AG04449 (cell line): Measurements from ENCODE around the gene CPT1B.

Experiments used
- CTCF ChIA-PET: fragments of 350-600 bp; formaldehyde crosslinking; extraction: SDS; loops from one replicate; lab custom pipeline; 2021; ENCODE audit warnings: antibody characterized with exemption; lab: Yijun Ruan, JAX
- POLR2A ChIA-PET: fragments of 400-600, 350-600 bp; formaldehyde crosslinking; extraction: SDS; loops from one replicate; lab custom pipeline; 2020; ENCODE audit warnings: antibody characterized with exemption, inconsistent platforms; lab: Yijun Ruan, JAX
- DNase-seq: peaks from one replicate; pipeline ENCODE4 v3.0.0-alpha.2; 2010; ENCODE audit warnings: low read depth, low spot score
- H3K4me3 ChIP-seq: 2 replicates; pipeline ENCODE4 v1.5.1; 2011; ENCODE audit warnings: low read depth, mild to moderate bottlenecking, control low read depth, low read length
- TF ChIP-seq, protein P1 (sequence below): IDR thresholded peaks from one replicate; pipeline ENCODE4 v1.5.1; 2011; ENCODE audit warnings: mild to moderate bottlenecking, moderate library complexity, low read length, control low read depth, inconsistent platforms; ENCODE audit not compliant: insufficient read depth; ENCODE audit errors: missing control alignments

CPT1B gene

DNA sequence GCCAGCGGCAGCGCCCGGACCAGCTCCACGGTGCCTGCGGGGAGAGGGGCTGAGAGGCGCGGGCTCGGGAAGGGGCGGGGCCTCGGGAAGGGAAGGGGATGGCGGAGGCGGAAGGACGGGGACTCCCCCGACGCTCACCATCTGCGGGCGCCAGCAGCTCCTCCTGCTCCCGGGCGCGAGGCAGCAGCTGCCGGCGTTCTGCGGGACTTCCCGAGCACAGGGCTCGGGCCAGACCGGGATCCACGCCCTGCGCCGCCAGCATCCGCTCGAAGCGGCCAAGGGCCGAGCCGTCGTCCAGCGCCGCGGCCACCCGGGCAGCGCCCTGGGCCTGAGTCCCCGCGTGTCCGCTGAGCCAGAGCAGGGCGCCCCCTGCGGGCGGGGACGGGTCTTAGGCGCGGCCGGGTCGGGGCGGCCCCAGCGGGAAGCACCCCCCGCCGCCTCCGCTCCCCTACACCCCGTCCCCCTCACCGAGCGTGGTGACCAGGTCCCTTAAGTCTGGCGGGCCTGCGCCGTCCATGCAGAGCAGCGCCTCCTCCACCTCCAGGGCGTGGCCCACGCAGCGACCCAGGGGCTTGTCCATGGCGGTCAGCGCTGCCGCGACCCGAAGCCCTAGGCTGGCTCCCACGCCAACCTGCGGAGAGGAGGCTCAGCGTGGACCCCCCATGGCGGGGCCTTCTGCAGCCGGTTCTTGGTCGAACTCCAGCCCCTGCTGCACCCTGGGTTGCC lies 52.0 kb downstream of the CPT1B start:
- no peak for DNase-seq
- ChIA-PET POLR2A (interaction anchor here (0.7 to 3.0 kb wide), 14 partner anchors 10 to 221 kb away, joined by 3 to 25 read pairs (median 4); partner anchors contain the start of genes CHKB, KLHDC7B, LMF2 and NCAPH2), CTCF (interaction anchor here (0.7 to 3.3 kb wide), 37 partner anchors 9 to 332 kb away, joined by 3 to 33 read pairs (median 6); partner anchors contain the start of genes ARSA, CHKB, KLHDC7B and LMF2)
- peak overlapping the region; percentile 80 for H3K4me3 ChIP-seq
- TF ChIP-seq, protein P1, sequence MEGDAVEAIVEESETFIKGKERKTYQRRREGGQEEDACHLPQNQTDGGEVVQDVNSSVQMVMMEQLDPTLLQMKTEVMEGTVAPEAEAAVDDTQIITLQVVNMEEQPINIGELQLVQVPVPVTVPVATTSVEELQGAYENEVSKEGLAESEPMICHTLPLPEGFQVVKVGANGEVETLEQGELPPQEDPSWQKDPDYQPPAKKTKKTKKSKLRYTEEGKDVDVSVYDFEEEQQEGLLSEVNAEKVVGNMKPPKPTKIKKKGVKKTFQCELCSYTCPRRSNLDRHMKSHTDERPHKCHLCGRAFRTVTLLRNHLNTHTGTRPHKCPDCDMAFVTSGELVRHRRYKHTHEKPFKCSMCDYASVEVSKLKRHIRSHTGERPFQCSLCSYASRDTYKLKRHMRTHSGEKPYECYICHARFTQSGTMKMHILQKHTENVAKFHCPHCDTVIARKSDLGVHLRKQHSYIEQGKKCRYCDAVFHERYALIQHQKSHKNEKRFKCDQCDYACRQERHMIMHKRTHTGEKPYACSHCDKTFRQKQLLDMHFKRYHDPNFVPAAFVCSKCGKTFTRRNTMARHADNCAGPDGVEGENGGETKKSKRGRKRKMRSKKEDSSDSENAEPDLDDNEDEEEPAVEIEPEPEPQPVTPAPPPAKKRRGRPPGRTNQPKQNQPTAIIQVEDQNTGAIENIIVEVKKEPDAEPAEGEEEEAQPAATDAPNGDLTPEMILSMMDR, result peak; percentile 69

DNA sequence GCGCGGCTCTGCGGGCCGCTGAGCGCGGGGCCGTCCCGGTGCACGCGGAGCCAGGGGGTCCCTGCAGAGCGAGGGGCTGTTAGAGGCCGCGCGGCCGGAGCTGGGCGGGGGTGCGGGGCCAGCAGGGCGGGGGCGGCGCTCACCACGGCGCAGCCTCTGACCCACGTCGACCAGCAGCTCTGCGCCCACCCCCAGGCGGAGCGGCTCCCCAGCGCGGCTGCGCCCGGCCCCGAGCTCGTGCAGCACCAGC lies 52.4 kb downstream of the CPT1B start:
- no peak for DNase-seq
- H3K4me3 ChIP-seq, result peak overlapping the region; percentile 80
- ChIA-PET CTCF (interaction anchor here (0.6 to 2.9 kb wide), 37 partner anchors 9 to 332 kb away, joined by 3 to 33 read pairs (median 5); partner anchors contain the start of genes ARSA, CHKB, KLHDC7B and LMF2), POLR2A (interaction anchor here (0.7 to 3.0 kb wide), 17 partner anchors 10 to 220 kb away, joined by 3 to 25 read pairs (median 4); partner anchors contain the start of genes CHKB, KLHDC7B, LMF2 and MIOX)
- TF ChIP-seq, protein P1, result no peak

DNA sequence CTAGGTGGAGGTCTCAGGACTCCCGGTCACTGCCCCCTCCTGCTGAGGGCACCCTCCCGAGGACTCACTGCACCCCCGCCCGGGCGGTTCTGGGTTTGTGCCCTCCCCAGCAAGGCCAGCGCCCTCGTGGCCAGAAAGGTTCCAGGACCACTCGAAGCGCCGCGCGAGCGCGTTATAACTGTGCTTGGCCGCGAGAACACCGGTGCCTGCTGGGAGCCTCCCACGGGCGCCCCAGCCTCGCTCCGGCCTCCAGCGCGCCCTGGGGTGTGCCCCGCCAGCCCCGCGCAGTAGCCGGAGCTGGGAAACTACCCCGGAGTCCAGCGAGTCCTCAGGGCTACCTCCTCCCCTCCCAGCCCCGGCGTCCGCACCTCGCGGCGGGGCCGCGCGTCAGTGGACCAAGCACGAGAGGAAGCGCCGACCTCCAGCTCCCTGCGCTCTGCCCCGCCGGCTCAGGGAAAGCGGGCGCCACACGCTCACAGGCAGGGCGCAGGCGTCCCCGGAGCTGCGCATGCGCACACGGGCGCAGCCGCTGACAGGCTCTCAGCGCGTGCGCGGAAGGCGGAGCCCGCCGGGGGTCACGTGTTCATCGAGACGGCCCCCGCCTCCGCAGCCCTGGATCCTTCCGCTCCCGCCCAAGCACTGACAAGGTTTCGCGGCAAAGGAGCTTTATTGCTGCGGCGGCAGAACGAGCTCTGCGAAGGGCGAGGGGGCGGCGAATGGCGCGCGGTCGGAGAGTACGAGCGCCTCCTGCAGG lies 52.9 kb downstream of the CPT1B start, which contains the start of gene SCO2:
SCO2 (minus strand) TSS at position 495 of the 754 bp plus-strand sequence. CDS start 1,187 bp downstream, outside the sequence.
- peak; percentile 75 for DNase-seq
- POLR2A ChIA-PET, result interaction anchor here (0.6 to 3.0 kb wide), 18 partner anchors 9 to 220 kb away, joined by 3 to 25 read pairs (median 4); partner anchors contain the start of genes CHKB, KLHDC7B, LMF2 and MIOX
- H3K4me3 ChIP-seq, result peak within 1 kb of the TSS; percentile 80
- CTCF ChIA-PET, result interaction anchor here (0.6 to 2.9 kb wide), 38 partner anchors 8 to 331 kb away, joined by 3 to 33 read pairs (median 5); partner anchors contain the start of genes ARSA, CHKB, KLHDC7B and LMF2
- TF ChIP-seq, protein P1, result peak; percentile 67

DNA sequence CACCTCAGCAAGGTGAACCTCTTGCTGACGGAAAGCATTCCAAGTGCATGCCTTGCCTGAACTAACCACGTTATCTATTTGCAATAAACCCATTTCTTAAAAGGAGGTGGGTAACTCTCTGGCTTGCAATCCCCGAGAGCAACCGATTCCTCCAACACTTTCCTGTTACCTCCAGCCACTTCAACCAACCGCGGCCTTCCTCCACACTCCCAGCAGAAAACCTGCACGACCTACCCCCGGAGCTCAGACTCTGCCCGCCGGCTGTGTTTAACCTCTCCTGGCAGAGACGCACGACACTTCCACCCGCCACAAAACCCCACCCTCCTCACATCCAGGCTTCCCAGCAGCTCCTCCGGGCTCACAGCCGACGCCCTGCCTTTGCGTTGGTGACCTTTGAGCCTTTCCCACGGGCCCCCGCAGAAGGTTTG lies 53.5 kb downstream of the CPT1B start:
- no peak for DNase-seq
- CTCF ChIA-PET, result interaction anchor here (0.8 to 2.9 kb wide), 9 partner anchors 10 to 182 kb away, joined by 3 to 33 read pairs (median 8); partner anchors contain the start of genes KLHDC7B and LMF2
- peak overlapping the region; percentile 80 for H3K4me3 ChIP-seq
- TF ChIP-seq, protein P1, result no peak
- POLR2A ChIA-PET, result interaction anchor here (0.9 to 3.0 kb wide), 6 partner anchors 10 to 96 kb away, joined by 4 to 25 read pairs (median 8); partner anchors contain the start of genes LMF2, MIOX and NCAPH2

DNA sequence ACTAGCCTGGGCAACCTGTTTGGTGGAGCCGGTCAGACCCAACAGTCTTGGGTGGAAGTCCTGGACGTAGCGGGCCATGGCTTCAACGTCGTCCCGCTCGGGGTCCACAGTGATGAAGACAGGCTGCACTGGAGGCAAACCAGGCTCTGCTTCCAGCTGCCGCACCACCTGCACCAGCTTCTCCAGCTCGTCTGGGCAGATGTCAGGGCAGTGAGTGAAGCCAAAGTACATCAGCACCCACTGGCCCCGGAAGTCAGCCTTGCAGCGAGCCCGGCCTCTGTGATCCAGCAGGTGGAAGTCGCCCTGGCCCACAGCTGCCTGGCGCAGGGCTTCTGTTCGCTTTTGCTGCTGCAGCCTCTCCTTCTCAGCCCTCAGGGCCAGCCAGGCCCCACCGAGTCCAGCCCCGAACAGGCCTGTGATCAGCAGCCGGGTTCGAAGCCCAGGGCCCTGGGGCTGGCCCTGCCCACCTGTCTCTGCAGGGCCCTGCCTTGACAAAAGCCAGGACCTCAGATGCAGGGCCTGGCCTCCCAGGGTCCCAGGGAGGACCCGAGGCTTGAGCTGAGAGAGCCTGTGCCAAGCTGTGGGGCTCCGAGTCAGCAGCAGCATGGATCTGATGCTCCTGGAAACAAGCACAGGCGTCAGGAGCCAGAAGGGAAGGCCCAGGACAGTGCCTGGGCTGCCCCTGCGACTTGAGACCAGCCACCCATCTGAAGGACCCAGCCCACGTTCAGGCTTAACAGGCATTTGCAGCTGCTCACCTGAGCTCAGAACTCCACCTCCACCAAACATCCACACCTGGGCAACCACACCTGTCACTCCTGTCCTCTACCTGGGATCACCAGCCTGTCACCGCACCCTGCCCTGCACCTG lies 54.2 kb downstream of the CPT1B start:
- CTCF ChIA-PET, result interaction anchor here (0.8 to 2.9 kb wide), 4 partner anchors 9 to 96 kb away, joined by 3 to 33 read pairs (median 11); partner anchors contain the start of gene LMF2
- TF ChIP-seq, protein P1, result no peak
- H3K4me3 ChIP-seq, result peak overlapping the region; percentile 80
- POLR2A ChIA-PET, result interaction anchor here (1.3 to 3.0 kb wide), 4 partner anchors 9 to 54 kb away, joined by 4 to 25 read pairs (median 8); partner anchors contain the start of genes LMF2 and NCAPH2
- DNase-seq, result no peak
